AG04450 (cell line): Measurements from ENCODE around the gene EFCAB7. TPM values are rescaled to one million over a fixed set of nuclear protein-coding genes. Genes with fewer than 3 reads are reported as not detected.
A peak's percentile ranks its signal among the peaks of the same experiment; 100 is the strongest.

Experiments
- CTCF ChIA-PET: fragments of 300-600, 350-600 bp; formaldehyde crosslinking; extraction: SDS; loops from one replicate; lab custom pipeline; 2022; ENCODE audit warnings: antibody characterized with exemption, inconsistent platforms; lab: Charles Lee
- POLR2A ChIA-PET: fragments of 350-600 bp; formaldehyde crosslinking; extraction: SDS; loops from one replicate; lab custom pipeline; 2021; ENCODE audit warnings: antibody characterized with exemption, inconsistent platforms; lab: Yijun Ruan, JAX
- DNase-seq: peaks from one replicate; pipeline ENCODE4 v3.0.0-alpha.2; 2011; ENCODE audit warnings: low read depth, low spot score
- H3K27ac ChIP-seq: one replicate; pipeline ENCODE4 v1.5.1; 2012; ENCODE audit warnings: low read depth, low read length, control low read depth
- H3K27me3 ChIP-seq: one replicate; pipeline ENCODE4 v1.6.0; 2012; ENCODE audit warnings: low read length; ENCODE audit not compliant: control insufficient read depth, insufficient read depth
- H3K4me3 ChIP-seq: 2 replicates; pipeline ENCODE4 v1.5.1; 2011; ENCODE audit warnings: mild to moderate bottlenecking, low read depth, low read length, control low read depth
- H3K9me3 ChIP-seq: 2 replicates; pipeline ENCODE4 v1.5.1; 2012; ENCODE audit warnings: low read length; ENCODE audit not compliant: control insufficient read depth, insufficient read depth
- CTCF ChIP-seq: IDR thresholded peaks from 2 replicates; pipeline ENCODE4 v1.5.1; 2011; ENCODE audit warnings: low read depth, low read length, control low read depth, inconsistent platforms
- polyA plus RNA-seq: library from polyadenylated mRNA; depleted of rRNA; stranded (reverse); fragments of >200 nt; gene quantifications from 2 replicates; pipeline ENCODE4 v1.2.3, GENCODE V29; 2011

The EFCAB7 gene
- polyA plus RNA-seq, 1 experiment: 6.0 TPM

GRCh38 chr1:63532727-63533126 lies 9.4 kb downstream of the EFCAB7 start:
- ChIA-PET CTCF (interaction anchor here (0.7 to 2.5 kb wide), 3 partner anchors 25 to 1083 kb away, joined by 3 to 13 read pairs (median 3); no protein-coding TSS in a partner anchor), POLR2A (no interaction called here)
- Histone ChIP-seq H3K27ac (no peak overlapping the region), H3K9me3 (no peaks in the 10 kb centered on the region), H3K27me3 (no peaks in the 10 kb centered on the region), H3K4me3 (no peak overlapping the region)
- no peak for DNase-seq
- no peak for TF ChIP-seq CTCF

GRCh38 chr1:63533931-63534330 lies 10.6 kb downstream of the EFCAB7 start:
- H3K27me3 ChIP-seq: no peaks in the 10 kb centered on the region
- CTCF ChIA-PET: no interaction called here
- H3K27ac ChIP-seq: no peak overlapping the region
- H3K4me3 ChIP-seq: no peak overlapping the region
- H3K9me3 ChIP-seq: no peaks in the 10 kb centered on the region
- POLR2A ChIA-PET: no interaction called here
- TF ChIP-seq CTCF: no peak
- DNase-seq: no peak

DNA sequence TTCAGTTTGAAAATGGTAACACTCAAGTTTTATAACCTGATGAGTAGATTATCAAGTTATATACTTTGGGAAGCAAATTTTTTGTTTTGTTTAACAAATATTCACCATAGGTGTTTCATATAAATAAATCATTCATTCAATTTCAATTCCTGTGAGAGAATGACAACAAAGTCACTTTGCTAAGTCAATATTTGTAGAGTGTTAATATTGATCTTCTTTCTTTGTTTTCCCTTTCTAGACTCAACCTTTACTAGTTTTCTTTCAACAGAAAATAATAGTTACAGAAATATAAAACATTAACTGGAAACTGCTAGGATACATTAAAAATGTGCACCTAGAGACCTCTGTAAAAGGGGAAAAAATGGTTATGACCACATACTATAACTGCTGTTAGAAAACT lies 11.1 kb downstream of the EFCAB7 start:
- no peak for TF ChIP-seq CTCF
- Histone ChIP-seq H3K4me3 (no peak overlapping the region), H3K27ac (no peak overlapping the region), H3K9me3 (no peaks in the 10 kb centered on the region), H3K27me3 (no peaks in the 10 kb centered on the region)
- ChIA-PET POLR2A (no interaction called here), CTCF (no interaction called here)
- no peak for DNase-seq

DNA sequence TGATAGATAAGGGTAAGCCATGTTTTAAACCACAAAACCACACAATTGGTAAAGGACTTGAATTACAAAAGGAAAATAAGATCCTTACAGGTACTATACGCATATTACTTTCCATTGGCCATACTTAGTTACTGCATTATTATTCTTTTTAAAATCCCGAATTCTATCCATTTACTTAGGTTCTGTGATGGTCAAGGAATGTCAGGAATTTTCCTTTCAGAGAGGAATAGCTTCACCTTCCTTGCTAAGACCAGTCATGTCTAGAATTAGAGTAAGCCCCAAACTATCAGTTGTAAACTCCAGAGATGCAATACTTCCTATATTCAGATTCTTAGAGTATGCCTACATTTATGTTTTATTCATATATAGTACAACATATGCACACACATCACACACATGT lies 13.7 kb downstream of the EFCAB7 start:
- ChIA-PET CTCF (interaction anchor here (0.9 to 3.1 kb wide), 12 partner anchors 10 to 695 kb away, joined by 3 to 19 read pairs (median 10); partner anchors contain the start of genes EFCAB7 and ITGB3BP), POLR2A (no interaction called here)
- no peak for DNase-seq
- H3K9me3 ChIP-seq: no peaks in the 10 kb centered on the region
- H3K27me3 ChIP-seq: no peaks in the 10 kb centered on the region
- TF ChIP-seq CTCF: no peak
- no peak overlapping the region for H3K4me3 ChIP-seq
- no peak overlapping the region for H3K27ac ChIP-seq

DNA sequence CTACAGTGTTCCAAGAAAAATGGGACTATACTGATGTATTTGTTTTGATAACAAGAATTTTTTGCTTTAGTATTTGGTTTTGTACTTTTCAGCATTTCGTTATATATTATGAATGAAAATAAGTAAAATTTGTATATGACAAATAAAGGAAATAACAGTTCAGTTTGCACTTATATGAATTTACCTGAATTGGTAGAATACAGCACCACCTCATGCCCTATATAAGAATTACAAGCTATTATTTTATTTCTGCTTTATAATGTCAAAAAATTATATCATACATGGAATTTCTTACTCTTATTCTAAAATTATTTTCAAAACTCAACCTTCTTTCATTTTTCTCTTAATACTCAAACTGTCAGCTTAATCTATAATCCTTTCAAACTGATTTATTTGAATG lies 14.6 kb downstream of the EFCAB7 start:
- Histone ChIP-seq H3K27ac (no peak overlapping the region), H3K27me3 (no peaks in the 10 kb centered on the region), H3K9me3 (no peaks in the 10 kb centered on the region), H3K4me3 (no peak overlapping the region)
- DNase-seq: no peak
- ChIA-PET POLR2A (interaction anchor here (0.7 kb wide), 1 partner anchor 218 kb away, joined by 4 read pairs; no protein-coding TSS in a partner anchor), CTCF (interaction anchor here (0.5 to 3.1 kb wide), 33 partner anchors 11 to 1362 kb away, joined by 3 to 19 read pairs (median 4); partner anchors contain the start of genes EFCAB7 and ITGB3BP)
- TF ChIP-seq CTCF: peak; percentile 47
